DMS114 treated with DMSO at 0.1 percent for 48 hours (cell line): ENCODE measurements around the gene TMC7.
"Not testable (repeated sequence)": the region's sequence is repeated elsewhere in the genome, so short reads cannot be mapped to it uniquely, and the experiment has no call there.

Experiments used
- DNase-seq: peaks from one replicate; lab custom pipeline; 2025; ENCODE audit not compliant: unreplicated experiment; lab: John Stamatoyannopoulos, UW

Gene TMC7

DNA sequence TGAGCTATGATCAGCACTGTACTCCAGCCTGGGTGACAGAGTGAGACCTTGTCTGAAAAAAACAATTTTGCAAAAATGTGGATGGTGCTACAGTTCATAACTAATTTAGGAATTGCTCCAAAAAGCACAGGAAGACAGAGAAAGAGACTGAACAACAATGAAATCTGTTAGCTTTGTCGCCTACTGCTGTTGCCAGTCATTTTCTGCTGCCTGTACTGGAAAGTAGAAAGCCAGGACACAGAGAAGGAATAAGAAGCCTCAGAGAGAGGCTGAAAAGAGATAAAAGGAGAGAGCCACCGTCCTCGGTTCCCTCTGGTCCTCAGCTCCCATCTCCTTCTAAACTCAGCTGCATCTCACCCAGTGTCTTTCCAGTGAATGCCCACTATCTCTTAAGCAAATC lies 8.6 kb upstream of the TMC7 start:
- no peak for DNase-seq

DNA sequence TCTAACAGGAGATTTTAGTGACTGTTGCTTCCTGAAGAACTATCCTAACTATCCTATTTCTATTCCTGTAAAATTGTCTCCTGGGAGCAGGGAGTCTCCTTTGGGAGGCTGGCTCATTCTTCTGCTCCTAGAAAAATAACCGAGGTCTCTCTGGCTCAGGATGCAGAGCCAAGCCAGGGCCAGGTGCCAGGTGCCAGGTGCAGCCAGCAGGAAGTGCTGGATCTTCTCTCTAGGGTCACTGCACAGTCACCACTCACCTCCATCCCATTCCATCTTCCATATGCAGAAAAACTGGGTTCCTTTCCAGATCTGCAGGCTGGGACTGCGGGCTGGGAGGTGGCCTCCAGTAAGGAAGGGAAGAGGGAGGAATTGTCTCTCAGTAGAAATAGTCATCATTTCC lies 3.8 kb upstream of the TMC7 start:
- no peak for DNase-seq

DNA sequence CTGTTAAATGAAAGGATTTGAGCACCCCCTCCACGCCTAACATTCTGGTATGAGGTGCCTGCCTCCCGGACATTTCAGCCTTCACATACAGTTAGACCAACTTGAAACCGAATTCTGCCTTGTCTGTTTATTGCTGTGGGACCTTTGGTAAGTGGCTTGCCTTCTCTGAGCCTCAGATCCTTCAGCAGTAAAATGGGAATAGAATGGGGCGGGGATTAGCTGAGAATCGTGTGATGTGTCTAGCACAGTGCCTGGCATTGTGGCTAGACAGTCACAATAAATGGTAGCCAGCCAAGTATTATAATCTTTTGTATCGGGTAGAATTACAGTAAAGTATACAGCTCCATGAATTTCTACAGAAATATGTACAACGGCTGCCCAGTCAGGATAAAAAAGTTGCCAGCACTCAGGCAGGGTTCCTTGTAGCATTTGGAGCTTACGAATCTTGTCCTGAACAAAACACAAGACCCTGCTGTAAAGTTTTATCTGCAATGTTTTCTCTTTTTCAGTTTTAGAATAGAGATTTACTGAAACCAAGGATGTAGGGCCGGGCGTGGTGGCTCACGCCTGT lies 786 bp downstream of the TMC7 start:
- DNase-seq = no peak

DNA sequence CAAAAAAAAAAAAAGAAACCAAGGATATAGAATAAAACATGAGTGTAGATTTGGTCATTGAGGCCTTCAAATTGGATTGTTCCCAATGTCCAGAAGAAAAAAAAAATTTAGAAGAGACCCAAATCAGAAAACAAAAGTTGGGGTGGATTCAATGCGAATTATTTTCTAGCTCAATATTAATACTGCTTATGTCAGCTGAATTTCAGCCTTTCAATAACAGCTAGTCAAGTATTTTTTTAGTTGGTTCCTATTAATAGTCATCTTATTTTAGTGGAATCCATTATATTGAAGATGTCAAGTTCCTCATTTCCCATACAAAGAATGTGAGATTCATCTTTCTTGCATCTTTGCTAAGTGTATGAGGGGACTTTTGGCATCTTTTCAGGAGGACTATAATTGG lies 1.5 kb downstream of the TMC7 start:
- DNase-seq = not testable (repeated sequence)

DNA sequence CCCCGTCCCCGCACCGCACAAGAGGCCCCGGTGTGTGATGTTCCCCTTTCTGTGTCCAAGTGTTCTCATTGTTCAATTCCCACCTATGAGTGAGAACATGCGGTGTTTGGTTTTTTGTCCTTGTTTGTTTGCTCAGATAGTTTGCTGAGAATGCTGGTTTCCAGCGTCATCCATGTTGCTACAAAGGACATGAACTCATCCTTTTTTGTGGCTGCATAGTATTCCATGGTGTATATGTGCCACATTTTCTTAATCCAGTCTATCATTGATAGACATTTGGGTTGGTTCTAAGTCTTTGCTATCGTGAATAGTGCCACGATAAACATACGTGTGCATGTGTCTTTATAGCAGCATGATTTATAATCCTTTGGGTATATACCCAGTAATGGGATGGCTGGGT lies 8.0 kb downstream of the TMC7 start:
- not testable (repeated sequence) for DNase-seq

DNA sequence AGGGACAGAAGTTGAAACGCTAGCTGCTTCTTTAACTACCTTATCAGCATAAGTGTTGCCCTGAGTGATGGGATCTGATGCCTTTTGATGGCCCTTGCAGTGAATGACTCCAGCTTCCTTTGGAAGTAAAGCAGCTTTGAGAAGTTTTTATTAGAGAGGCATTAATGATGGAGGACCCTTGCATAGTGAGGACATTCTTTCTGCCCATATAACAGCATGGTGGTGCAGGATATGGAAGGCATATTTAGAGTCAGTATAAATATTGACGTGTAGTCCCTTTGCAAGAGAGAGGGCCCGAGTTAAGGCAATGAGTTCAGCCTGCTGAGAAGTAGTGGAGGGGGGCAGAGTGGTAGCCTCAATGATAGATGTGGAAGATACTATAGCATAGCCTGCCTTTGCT lies 9.8 kb downstream of the TMC7 start:
- not testable (repeated sequence) for DNase-seq

DNA sequence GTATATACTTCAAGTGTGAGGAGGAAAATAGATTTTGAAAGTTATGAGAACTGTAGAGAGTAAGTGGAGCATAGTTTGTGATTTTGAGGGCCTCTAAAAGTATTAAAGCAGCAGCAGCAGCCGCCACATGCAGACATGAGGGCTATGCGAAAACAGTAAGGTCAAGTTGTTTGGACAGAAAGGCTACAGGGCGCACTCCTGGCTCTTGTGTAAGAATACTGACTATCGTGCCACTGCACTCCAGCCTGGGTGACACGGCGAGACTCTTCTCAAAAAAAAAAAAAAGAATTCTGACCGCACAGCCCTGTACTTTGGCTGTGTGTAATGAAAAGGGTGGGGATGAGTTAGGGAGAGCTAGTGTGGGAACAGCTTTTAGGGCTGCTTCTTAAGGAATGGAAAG lies 10.4 kb downstream of the TMC7 start:
- not testable (repeated sequence) for DNase-seq

DNA sequence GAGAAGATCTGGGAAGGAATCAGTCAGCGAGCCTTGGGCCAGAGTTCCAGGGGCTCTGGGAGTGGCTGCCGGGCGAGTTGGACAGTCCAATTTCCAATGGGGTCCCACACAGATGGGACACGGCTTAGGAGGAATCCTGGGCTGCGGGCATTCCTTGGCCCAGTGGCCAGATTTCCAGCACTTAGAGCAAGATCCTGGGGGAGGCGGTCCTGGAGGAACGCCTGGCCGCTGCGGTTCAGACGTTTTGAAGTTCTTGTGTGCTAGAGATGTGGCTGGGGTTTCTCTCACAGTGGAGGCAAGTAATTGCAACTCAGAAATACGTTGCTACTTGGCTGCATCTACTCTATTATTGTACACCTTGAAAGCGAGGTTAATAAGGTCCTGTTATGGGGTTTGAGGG lies 11.7 kb downstream of the TMC7 start:
- not testable (repeated sequence) for DNase-seq

DNA sequence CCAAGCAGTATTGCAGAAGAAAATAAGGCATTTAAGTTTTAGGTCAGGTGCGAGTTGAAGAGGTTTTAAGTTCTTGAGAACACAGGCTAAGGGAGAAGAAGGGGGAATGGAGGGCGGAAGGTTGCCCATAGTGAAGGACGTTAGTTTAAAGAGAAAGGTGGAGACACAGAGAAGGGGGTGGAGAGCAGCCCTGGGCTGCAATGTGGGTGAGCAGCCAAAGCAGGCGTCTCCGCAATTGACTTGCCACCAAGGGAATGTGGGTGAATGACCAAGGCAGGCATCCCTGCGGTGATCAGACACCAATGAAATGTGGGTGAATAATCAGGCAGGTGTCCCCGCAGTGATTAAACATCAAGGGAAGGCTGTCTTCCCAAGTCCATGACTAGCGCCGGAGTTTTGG lies 12.8 kb downstream of the TMC7 start:
- not testable (repeated sequence) for DNase-seq

DNA sequence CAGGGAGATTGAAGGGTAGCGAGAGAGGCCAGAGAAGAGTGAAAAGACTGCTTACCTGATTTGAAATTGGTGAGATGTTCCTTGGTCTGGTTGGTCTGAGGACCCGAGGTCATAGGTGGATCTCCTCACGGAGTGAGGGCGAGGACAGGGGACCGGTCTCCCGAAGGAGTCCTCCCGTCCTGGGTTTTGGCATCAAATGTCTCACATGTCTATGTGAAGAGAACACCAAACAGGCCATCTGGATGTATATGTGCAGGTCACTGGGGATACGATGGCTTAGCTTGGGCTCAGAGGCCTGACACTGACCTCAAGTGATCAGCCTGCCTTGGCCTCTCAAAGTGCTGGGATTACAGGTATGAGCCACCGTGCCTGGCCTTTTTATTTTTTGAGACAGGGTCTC lies 13.3 kb downstream of the TMC7 start:
- not testable (repeated sequence) for DNase-seq

DNA sequence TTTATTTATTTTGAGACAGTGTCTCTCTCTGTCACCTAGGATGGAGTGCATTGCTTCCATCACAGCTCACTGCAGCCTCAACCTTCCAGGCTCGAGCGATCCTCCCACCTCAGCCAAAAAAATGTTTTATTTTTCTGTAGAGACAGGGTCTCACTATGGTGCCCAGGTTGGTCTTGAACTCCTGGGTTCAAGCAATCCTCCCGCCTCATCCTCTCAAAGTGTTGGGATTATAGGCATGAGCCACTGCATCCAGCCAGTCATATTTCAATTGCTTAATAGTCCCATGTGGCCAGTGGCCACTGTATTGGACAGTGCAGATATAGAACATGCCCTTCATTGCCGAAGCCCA lies 15.3 kb downstream of the TMC7 start:
- no peak for DNase-seq

DNA sequence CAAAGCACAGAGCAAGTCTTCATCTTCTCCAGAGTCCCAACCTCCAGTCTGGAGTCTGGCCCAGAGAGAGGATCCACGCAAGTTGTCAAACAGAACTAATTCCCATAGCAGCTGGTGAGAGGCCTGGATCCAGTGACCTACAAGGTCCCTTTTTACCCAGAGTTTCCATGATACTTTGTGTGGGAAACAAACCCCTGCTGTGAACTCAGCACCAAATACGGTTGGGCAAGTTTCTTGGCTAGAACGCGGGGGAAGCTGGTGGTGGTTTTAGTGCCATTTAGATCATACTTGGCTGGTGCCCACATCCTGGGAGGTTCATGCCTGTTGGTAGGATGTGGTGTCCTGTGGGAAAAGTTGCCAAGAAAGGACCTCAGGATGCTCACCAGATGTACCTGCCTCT lies 18.1 kb downstream of the TMC7 start:
- DNase-seq = no peak

DNA sequence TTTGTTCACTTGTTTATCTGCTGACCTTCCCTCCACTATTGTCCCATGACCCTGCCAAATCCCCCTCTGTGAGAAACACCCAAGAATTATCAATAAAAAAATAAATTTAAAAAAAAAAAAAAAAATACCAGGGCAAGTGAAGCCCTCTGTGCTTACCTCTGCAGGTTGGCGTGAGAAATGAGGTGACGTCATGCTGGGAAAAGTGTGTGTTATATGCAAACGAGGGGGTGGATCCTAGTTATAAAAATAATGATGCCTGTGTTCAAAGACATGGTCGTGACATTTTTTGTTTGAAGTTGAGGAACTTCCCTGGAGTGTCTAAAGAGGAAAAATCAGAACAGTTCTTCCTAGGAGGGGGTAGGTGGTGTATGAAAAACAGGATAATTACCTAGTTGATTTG lies 20.2 kb downstream of the TMC7 start:
- DNase-seq = no peak

DNA sequence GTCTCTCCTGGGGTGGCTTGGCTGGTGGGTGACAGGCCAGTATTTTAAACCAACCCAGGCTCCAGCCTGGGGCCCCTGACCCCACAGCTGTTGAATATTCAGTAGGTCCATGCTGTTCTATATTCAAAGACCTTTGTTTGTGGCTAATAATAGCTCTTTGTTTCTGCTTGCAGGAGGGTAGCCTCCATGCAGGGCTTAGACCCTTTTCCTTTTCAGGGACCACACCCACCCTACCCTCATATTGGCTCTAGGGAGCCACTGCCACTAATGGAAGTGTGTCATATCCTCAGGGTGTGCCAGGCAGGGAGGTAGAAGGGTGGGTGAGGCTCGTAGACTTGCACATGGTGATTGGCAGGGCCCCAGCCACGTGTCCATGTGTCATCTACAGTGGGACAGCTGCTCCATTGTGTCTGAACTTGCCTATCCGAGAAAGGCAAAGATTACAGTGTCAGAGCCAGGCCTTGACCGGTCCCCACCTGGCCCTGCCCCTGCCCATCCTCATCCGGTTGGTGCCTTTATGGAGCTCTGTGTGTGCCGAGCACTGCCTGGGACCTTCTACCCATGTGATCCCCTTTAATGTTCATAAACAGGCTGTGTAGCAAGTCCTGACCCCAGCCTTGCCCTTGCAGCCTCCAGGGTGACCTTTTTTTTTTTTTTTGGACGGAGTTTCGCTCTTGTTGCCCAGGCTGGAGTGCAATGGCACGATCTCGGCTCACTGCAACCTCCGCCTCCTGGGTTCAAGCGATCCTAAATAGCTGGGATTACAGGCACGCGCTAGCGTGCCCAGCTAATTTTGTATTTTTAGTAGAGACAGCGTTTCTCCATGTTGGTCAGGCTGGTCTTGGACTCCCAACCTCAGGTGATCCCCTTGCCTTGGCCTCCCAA lies 22.1 kb downstream of the TMC7 start:
- no peak for DNase-seq

DNA sequence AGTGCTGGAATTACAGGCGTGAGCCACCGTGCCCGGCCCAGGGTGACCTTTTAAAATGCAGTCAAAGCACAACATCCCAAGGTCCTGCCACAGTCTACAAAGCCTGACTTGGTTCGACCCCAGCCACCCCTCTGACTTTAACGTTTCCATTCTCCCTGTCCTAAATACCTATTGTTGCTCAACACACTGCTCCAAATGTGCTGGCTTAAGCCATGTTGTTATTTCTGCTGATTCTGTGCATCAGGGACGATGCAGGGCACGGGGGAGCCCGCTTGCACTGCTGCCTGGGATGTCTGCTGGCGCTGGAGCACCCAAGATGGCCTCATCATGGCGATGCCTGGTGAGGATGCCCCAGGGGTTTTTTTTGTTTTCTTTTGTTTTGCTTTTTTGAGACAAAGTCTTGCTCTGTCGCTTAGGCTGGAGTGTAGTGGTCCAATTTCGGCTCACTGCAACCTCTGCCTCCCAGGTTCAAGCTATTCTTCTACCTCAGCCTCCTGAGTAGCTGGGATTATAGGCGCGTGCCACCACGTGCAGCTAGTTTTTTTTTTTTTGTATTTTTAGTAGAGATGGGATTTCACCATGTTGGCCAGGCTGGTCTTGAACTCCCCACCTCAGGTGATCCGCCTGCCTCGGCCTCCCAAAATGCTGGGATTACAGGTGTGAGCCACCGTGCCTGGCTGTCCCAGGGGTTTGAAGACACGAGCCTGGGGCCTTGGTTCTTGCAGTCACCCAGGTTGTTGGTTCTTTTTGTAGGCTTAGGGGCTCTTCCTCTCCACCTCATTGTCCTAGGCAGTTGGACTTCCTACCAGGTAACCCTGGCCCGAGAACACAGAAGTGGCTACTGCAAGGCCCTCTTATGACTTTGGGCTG lies 22.9 kb downstream of the TMC7 start:
- no peak for DNase-seq

DNA sequence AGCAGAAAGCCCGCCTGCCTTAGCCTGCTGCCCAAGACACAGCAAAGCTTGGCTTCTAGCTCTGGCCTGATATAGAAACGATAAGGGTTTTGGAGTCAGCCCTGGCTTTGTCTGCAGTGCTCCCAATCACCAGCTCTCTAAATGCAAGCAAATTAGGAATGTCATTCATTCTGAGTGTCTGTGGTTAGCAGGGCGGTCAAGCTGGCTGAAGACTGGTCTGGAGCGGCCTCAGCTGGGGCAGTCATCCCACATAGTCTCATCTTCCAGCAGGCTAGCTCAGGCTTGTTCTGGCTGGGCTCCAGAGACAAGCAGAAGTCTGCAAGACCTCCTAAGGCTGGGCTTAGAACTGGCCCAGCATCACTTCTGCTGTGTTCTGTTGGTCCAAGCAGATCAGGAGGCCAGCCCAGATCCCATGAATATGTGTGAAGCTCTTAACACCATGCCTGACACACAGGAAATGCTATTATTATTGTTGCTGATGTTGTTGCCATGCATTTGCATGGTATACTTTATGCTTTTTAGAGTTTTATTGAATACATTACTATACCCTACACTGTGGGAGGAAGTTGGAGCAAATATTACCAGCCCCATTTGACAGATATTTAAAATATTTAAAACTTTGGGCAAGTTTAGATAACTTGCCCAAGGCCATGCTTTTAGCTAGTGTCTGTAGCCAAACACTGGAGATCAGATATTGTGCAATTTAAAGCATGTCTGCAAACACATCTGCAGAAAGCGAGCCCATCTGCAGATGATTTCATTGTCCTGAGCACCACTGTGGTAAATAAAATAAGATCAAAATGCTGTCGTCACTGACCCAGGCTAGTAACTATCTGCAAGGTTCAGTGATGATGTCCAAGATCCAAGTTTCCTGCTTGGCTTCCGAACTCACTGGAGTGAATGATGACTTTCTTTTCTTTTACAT lies 24.8 kb downstream of the TMC7 start:
- no peak for DNase-seq

DNA sequence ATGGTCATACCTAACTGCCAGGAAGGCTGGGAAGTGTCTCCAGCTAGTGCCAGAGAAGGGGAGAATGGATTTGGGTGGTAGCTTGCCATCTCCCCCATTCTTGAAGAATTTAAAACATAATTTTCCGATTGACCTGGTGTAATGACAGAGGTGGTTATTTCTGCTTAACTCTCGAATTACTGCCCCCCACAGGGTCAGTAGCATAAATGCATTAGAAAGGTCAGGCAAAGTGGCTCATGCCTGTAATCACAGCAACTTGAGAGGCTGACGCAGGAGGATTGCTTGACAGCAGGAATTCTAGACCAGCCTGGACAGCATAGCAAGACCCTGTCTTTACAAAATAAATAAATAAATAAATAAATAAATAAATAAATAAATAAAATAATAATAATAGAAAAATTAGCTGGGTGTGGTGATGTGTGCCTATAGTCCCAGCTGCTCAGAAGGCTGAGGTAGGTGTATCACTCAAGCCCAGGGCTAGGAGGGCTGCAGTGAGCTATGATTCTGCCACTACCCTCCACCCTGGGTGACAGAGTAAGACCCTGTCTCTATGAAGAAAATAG lies 27.5 kb downstream of the TMC7 start:
- no peak for DNase-seq

DNA sequence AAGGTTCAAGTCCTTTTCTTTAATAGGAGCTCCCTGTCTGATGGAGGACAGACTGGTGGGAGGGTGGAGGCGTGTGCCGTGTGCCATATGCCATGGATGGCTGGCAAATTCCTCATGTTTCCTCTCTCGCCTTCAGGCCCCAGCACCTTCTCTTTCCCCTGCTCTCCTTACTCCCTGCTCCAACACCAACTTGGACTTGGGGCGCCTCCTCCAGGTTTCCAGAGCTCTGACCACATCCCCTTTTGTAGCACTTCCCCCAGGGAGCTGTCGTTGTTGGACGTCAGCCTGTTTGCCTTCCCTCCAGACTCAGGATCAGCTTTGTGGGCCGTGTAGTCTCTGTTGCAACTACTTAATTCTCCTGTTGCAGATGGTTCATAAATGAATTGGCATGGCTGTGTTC lies 30.7 kb downstream of the TMC7 start:
- no peak for DNase-seq

DNA sequence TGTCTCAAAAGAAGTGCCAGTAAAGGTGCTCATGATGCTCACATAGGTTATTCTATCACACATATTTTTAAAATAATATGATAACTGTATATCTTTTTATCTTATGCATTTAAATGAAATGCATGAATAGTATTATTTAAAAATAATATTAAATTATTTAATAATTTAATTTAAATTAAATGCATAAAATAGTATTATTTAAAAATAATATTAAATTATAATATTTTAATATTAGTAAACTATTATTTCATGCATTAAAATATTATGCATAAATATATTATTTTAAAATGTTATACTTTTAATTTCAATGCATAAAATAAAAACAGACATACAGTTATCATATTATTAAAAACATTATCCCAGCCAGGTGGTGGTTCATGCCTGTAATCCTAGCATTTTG lies 33.4 kb downstream of the TMC7 start:
- DNase-seq = no peak

DNA sequence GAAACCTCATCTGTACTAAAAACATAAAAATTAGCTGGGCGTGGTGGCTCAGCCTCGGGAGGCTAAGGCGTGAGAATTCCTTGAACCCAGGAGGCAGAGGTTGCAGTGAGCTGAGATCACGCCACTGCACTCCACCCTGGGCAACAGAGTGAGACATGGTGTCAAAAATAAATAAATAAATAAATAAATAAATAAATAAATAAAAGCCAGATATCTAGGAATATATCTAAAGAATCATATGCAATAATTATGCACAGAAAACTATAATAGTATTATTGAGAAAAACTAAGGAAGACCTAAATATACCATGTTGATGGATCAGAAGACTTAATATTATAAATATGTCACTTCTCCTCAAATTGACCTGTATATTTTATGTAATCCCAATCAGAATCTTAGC lies 37.0 kb downstream of the TMC7 start:
- DNase-seq = no peak

DNA sequence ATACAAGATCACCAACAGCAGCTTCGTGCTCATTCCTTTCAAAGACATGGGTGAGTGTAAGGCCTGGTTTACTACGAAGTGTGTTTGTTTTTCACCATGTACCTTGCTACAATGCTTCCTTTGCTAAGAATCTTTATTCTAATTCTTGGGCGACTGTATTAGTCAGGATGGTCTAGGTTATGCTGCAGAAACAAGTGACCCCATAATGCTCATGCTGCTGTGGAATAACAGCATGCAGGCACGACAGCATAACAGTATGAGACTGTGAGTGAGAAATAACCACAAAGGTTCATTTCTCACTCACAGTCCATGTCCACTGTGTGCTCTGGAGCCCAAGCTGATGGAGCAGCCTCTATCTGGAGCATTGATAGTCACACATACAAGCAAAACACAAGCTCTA lies 38.0 kb downstream of the TMC7 start:
- no peak for DNase-seq
